ENCODE data around the gene TMEM181. TPM values are rescaled to one million over a fixed set of nuclear protein-coding genes. Genes with fewer than 3 reads are reported as not detected.
A peak's percentile ranks its signal among the peaks of the same experiment; 100 is the strongest.

Gene TMEM181
- total RNA-seq, 1 experiment from 2014 or later = 31.6 TPM

DNA sequence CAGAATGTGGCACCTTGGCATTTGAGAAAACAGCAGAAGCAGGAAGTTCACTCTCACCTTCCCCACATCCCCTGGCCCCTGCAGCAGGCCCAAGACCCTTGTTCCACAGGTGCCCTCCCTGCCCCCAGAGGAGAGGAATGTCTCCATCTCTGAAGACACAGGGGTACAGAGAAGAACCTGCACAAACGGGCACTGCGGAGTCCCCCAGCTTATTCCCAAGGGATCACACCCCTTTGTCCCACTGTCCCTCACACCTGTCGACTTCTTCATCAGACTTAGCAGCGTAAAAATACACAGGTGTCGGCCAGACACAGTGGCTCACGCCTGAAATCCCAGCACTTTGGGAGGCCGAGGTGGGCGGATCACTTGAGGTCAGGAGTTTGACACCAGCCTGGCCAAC lies 42.9 kb upstream of the TMEM181 start:
- no peak overlapping the region for H3K4me3 ChIP-seq (ENCODE audit: low read depth, low read length, poor library complexity, severe bottlenecking)
- no TSS peak for BruUV-seq (replicated peaks)
- no peaks in the 10 kb centered on the region for H3K27me3 ChIP-seq (replicated peaks; ENCODE audit: insufficient read depth, low read depth, low read length, poor library complexity)
- H3K27ac ChIP-seq (ENCODE audit: low read depth, low read length, poor library complexity, severe bottlenecking) = no peak overlapping the region
- peaks cover 20% of the 10 kb centered on the region for H3K4me1 ChIP-seq (ENCODE audit: insufficient read depth, low read length, poor library complexity, severe bottlenecking)
- intact Hi-C loops (cut with micrococcal nuclease; ENCODE audit: unreplicated experiment) = no loop called here
- no peak for DNase-seq (ENCODE audit: low spot score)
- TF ChIP-seq EZH2 (IDR thresholded peaks at IDR 0.05; ENCODE audit: borderline replicate concordance, low read depth, low read length, poor library complexity, severe bottlenecking) = no peak
- TF ChIP-seq, protein P1, sequence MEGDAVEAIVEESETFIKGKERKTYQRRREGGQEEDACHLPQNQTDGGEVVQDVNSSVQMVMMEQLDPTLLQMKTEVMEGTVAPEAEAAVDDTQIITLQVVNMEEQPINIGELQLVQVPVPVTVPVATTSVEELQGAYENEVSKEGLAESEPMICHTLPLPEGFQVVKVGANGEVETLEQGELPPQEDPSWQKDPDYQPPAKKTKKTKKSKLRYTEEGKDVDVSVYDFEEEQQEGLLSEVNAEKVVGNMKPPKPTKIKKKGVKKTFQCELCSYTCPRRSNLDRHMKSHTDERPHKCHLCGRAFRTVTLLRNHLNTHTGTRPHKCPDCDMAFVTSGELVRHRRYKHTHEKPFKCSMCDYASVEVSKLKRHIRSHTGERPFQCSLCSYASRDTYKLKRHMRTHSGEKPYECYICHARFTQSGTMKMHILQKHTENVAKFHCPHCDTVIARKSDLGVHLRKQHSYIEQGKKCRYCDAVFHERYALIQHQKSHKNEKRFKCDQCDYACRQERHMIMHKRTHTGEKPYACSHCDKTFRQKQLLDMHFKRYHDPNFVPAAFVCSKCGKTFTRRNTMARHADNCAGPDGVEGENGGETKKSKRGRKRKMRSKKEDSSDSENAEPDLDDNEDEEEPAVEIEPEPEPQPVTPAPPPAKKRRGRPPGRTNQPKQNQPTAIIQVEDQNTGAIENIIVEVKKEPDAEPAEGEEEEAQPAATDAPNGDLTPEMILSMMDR (conservative IDR thresholded peaks at IDR 0.05; ENCODE audit: low read depth, low read length) = no peak
- H3K9me3 ChIP-seq (ENCODE audit: low read depth, low read length, poor library complexity, severe bottlenecking) = no peaks in the 10 kb centered on the region
- POLR2A ChIA-PET (ENCODE audit: low non-redundant PET) = no interaction called here
- H3K36me3 ChIP-seq (ENCODE audit: insufficient read depth, low read length, poor library complexity, severe bottlenecking) = no peaks in the 10 kb centered on the region
- CTCF ChIA-PET = interaction anchor here (1.2 kb wide), 1 partner anchor 296 kb away, joined by 3 read pairs; no protein-coding TSS in a partner anchor

DNA sequence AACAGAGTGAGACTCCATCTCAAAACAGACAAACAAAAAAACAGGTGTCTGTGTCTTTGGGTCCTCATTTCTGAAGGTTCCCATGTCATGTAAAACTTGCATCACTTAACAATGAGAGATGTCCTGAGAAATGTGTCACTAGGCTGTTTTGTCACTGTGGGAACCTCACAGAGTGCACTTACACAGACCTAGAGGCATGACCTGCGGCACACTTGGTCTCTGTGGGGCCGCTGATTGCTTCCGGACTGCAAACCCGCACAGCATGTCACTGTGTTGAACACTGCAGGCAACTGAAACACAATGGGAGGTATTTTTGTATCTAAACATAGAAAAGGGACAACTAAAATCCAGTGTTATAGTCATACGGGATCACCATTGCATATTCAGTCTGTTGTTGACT lies 42.3 kb upstream of the TMEM181 start:
- POLR2A ChIA-PET (ENCODE audit: low non-redundant PET) = no interaction called here
- Histone ChIP-seq H3K36me3 (ENCODE audit: insufficient read depth, low read length, poor library complexity, severe bottlenecking) (no peaks in the 10 kb centered on the region), H3K4me1 (ENCODE audit: insufficient read depth, low read length, poor library complexity, severe bottlenecking) (peaks cover 20% of the 10 kb centered on the region), H3K27ac (ENCODE audit: low read depth, low read length, poor library complexity, severe bottlenecking) (no peak overlapping the region), H3K27me3 (replicated peaks; ENCODE audit: insufficient read depth, low read depth, low read length, poor library complexity) (no peaks in the 10 kb centered on the region), H3K4me3 (ENCODE audit: low read depth, low read length, poor library complexity, severe bottlenecking) (no peak overlapping the region), H3K9me3 (ENCODE audit: low read depth, low read length, poor library complexity, severe bottlenecking) (no peaks in the 10 kb centered on the region)
- CTCF ChIA-PET = interaction anchor here (1.2 kb wide), 1 partner anchor 296 kb away, joined by 3 read pairs; no protein-coding TSS in a partner anchor
- TF ChIP-seq EZH2 (IDR thresholded peaks at IDR 0.05; ENCODE audit: borderline replicate concordance, low read depth, low read length, poor library complexity, severe bottlenecking) = no peak
- TF ChIP-seq, protein P1 (conservative IDR thresholded peaks at IDR 0.05; ENCODE audit: low read depth, low read length) = no peak
- no TSS peak for BruUV-seq (replicated peaks)
- DNase-seq (ENCODE audit: low spot score) = peak; percentile 18
- intact Hi-C loops (cut with micrococcal nuclease; ENCODE audit: unreplicated experiment) = no loop called here

DNA sequence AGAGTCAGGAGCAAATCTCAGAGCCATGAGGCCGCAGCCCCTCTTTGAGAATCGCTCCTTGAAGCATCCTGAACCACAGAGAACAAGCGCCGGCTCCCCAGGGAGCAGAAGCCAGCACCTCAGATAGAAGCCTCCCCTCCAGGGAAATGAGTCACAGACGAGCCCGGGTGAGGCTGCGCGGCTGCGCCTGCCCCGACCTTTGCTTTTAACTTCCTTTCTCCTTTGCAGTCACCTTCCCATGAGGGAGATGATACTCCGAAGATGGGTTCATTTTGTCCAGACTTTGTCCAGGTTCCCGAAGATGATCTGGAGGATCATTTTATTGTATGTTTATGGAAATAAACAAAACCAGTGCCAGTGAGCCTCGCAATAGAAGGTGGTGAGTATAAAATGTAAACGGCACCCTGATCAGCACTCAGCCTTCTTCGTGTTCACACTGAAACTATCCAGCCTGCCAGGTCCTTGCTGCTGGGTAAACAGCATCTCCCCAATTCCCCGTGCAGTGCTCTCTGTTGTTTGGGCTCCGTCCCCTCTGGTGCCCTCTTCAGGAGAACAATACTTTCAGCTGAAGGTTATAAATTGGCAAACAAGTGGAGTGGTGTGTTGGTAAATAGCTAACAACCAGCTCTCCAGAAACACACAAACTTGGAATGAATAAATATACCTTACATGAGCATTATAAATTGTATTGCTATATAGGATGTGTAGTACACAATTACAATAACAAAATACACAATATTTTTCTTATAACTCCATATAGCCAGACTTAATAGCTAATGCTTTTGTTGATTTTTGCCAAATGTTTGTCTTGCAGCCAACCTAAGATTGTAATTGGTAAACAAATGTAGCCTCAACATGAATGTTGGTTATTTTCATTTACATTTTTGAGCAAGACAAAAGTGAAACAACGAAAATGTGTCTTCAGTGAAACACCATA lies 41.4 kb upstream of the TMEM181 start:
- CTCF ChIA-PET = interaction anchor here (0.5 to 1.7 kb wide), 9 partner anchors 21 to 304 kb away, joined by 3 to 9 read pairs (median 4); no protein-coding TSS in a partner anchor
- Histone ChIP-seq H3K27ac (ENCODE audit: low read depth, low read length, poor library complexity, severe bottlenecking) (no peak overlapping the region), H3K4me1 (ENCODE audit: insufficient read depth, low read length, poor library complexity, severe bottlenecking) (peaks cover 20% of the 10 kb centered on the region), H3K27me3 (replicated peaks; ENCODE audit: insufficient read depth, low read depth, low read length, poor library complexity) (no peaks in the 10 kb centered on the region), H3K9me3 (ENCODE audit: low read depth, low read length, poor library complexity, severe bottlenecking) (no peaks in the 10 kb centered on the region), H3K36me3 (ENCODE audit: insufficient read depth, low read length, poor library complexity, severe bottlenecking) (no peaks in the 10 kb centered on the region), H3K4me3 (ENCODE audit: low read depth, low read length, poor library complexity, severe bottlenecking) (peak overlapping the region; percentile 39)
- no TSS peak for BruUV-seq (replicated peaks)
- POLR2A ChIA-PET (ENCODE audit: low non-redundant PET) = no interaction called here
- intact Hi-C loops (cut with micrococcal nuclease; ENCODE audit: unreplicated experiment) = loop anchor here (2.0 kb wide), 1 partner anchor 298 kb away; no protein-coding TSS in a partner anchor
- DNase-seq (ENCODE audit: low spot score) = peak; percentile 86
- TF ChIP-seq, protein P1 (conservative IDR thresholded peaks at IDR 0.05; ENCODE audit: low read depth, low read length) = peak; percentile 76
- TF ChIP-seq EZH2 (IDR thresholded peaks at IDR 0.05; ENCODE audit: borderline replicate concordance, low read depth, low read length, poor library complexity, severe bottlenecking) = no peak
